Common myeloid progenitor, CD34-positive (primary cell): ENCODE data around the gene DNAJC13.
A peak's percentile ranks its signal among the peaks of the same experiment; 100 is the strongest.

Source experiments
- CTCF ChIA-PET: fragments of 350-600 bp; sonication (Branson Sonifier 250); formaldehyde crosslinking; loops from one replicate; lab custom pipeline; 2021; ENCODE audit warnings: antibody characterized with exemption; lab: Charles Lee
- POLR2A ChIA-PET: fragments of 350-600 bp; sonication (Branson Sonifier 250); formaldehyde crosslinking; loops from one replicate; lab custom pipeline; 2021; ENCODE audit warnings: antibody characterized with exemption; lab: Charles Lee
- DNase-seq, 3 donors: peaks; one replicate each; pipeline versions ENCODE4 v3.0.0 to v3.0.0-alpha.2; 2013
- H3K27ac ChIP-seq, 2 experiments: 1 replicate in 1 of 2; 2 replicates in 1 of 2; pipeline ENCODE4 v1.7.0; 2013; ENCODE audit warnings: inconsistent platforms in 2 of 2, low read length in 2 of 2, mild to moderate bottlenecking in 2 of 2, low read depth in 1 of 2, moderate library complexity in 1 of 2; ENCODE audit not compliant: severe bottlenecking in 2 of 2, insufficient read depth in 1 of 2, poor library complexity in 1 of 2
- H3K27me3 ChIP-seq, 5 experiments: replicated peaks in 2 of 5; 1 replicate in 3 of 5; 2 replicates in 2 of 5; pipeline versions ENCODE4 v1.6.1 to v1.7.0; 2013; ENCODE audit warnings: low read length in 4 of 5, mild to moderate bottlenecking in 2 of 5, moderate library complexity in 2 of 5, inconsistent platforms in 1 of 5; ENCODE audit not compliant: insufficient read depth in 5 of 5, control insufficient read depth in 4 of 5
- H3K36me3 ChIP-seq, 4 experiments: 1 replicate in 2 of 4; 2 replicates in 2 of 4; pipeline versions ENCODE4 v1.6.1 to v1.7.0; 2013; ENCODE audit warnings: low read length in 3 of 4, control low read depth in 1 of 4, mild to moderate bottlenecking in 1 of 4; ENCODE audit not compliant: control insufficient read depth in 4 of 4, insufficient read depth in 4 of 4
- H3K4me1 ChIP-seq, 4 experiments: 1 replicate in 3 of 4; 2 replicates in 1 of 4; pipeline versions ENCODE4 v1.6.1 to v1.7.1; 2013; ENCODE audit warnings: low read length in 3 of 4, mild to moderate bottlenecking in 3 of 4, control low read depth in 1 of 4, inconsistent platforms in 1 of 4, moderate library complexity in 1 of 4; ENCODE audit not compliant: control insufficient read depth in 4 of 4, insufficient read depth in 4 of 4; ENCODE audit errors: control extremely low read depth in 1 of 4
- H3K4me3 ChIP-seq, 7 experiments: 1 replicate in 4 of 7; 2 replicates in 3 of 7; pipeline versions ENCODE4 v1.5.1 to v1.7.0; 2013; ENCODE audit warnings: mild to moderate bottlenecking in 7 of 7, low read length in 6 of 7, moderate library complexity in 6 of 7, inconsistent platforms in 2 of 7, low read depth in 2 of 7, control low read depth in 1 of 7; ENCODE audit not compliant: insufficient read depth in 4 of 7, control insufficient read depth in 1 of 7; ENCODE audit errors: extremely low read depth in 1 of 7
- H3K9me3 ChIP-seq, 5 experiments: 1 replicate in 4 of 5; 2 replicates in 1 of 5; pipeline versions ENCODE4 v1.6.1 to v1.7.1; 2013; ENCODE audit warnings: low read length in 4 of 5, mild to moderate bottlenecking in 2 of 5, inconsistent platforms in 1 of 5, low read depth in 1 of 5, moderate library complexity in 1 of 5; ENCODE audit not compliant: control insufficient read depth in 4 of 5, insufficient read depth in 2 of 5; ENCODE audit errors: control extremely low read depth in 1 of 5
- WGBS: methylation state at CpG from one replicate; pipeline ENCODE4 v1.1.5; 2013; ENCODE audit not compliant: insufficient coverage; 5-methylcytosine and 5-hydroxymethylcytosine counted together

The DNAJC13 gene

GRCh38 chr3:132536442-132537153 is 119.3 kb downstream of the DNAJC13 start:
- DNase-seq, result no peak
- 93% methylated on average over 2 of the region's 3 CpGs for WGBS
- POLR2A ChIA-PET, result no interaction called here
- CTCF ChIA-PET, result interaction anchor here (0.6 to 10.2 kb wide), 19 partner anchors 9 to 1993 kb away, joined by 3 to 179 read pairs (median 4); no protein-coding TSS in a partner anchor
- Histone ChIP-seq H3K36me3 (peaks cover 16 to 50% (median 42%) of the 10 kb centered on the region in 4 experiments), H3K9me3 (no peaks in the 10 kb centered on the region), H3K27me3 (no peaks in the 10 kb centered on the region), H3K27ac (no peak overlapping the region), H3K4me1 (no peaks in the 10 kb centered on the region), H3K4me3 (no peak overlapping the region)

- Histone ChIP-seq H3K4me3 (no peak overlapping the region), H3K36me3 (peaks cover 16 to 49% (median 41%) of the 10 kb centered on the region in 4 experiments), H3K27me3 (no peaks in the 10 kb centered on the region), H3K4me1 (peaks cover 0 to 6% (median 1%) of the 10 kb centered on the region in 4 experiments), H3K9me3 (no peaks in the 10 kb centered on the region), H3K27ac (no peak overlapping the region)
- WGBS, result no CpG with 5 or more reads among the region's 1 CpG
- DNase-seq, result peak in 2 of 3 donors; percentile 5 to 8
- CTCF ChIA-PET, result interaction anchor here (0.6 to 10.2 kb wide), 11 partner anchors 12 to 1992 kb away, joined by 3 to 179 read pairs (median 4); no protein-coding TSS in a partner anchor
- POLR2A ChIA-PET, result no interaction called here
Measured at GRCh38 chr3:132537297-132537696, 120.0 kb downstream of the DNAJC13 start.

GRCh38 chr3:132538072-132538471 is 120.8 kb downstream of the DNAJC13 start:
- no peak for DNase-seq
- Histone ChIP-seq H3K4me1 (peaks cover 0 to 14% (median 5%) of the 10 kb centered on the region in 4 experiments), H3K27ac (no peak overlapping the region), H3K27me3 (no peaks in the 10 kb centered on the region), H3K9me3 (no peaks in the 10 kb centered on the region), H3K36me3 (peaks cover 16 to 49% (median 41%) of the 10 kb centered on the region in 4 experiments), H3K4me3 (no peak overlapping the region)
- no CpG with 5 or more reads among the region's 5 CpGs for WGBS
- ChIA-PET CTCF (interaction anchor here (0.7 to 10.2 kb wide), 7 partner anchors 11 to 147 kb away, joined by 3 to 179 read pairs (median 3); no protein-coding TSS in a partner anchor), POLR2A (no interaction called here)

- ChIA-PET CTCF (interaction anchor here (10.2 kb wide), 1 partner anchor 101 kb away, joined by 179 read pairs; no protein-coding TSS in a partner anchor), POLR2A (interaction anchor here (0.6 to 1.2 kb wide), 2 partner anchors 102 to 103 kb away, joined by 3 to 4 read pairs; no protein-coding TSS in a partner anchor)
- Histone ChIP-seq H3K9me3 (no peaks in the 10 kb centered on the region), H3K27ac (no peak overlapping the region), H3K36me3 (peaks cover 14 to 39% (median 31%) of the 10 kb centered on the region in 4 experiments), H3K4me3 (no peak overlapping the region), H3K27me3 (no peaks in the 10 kb centered on the region), H3K4me1 (peaks cover 0 to 18% (median 7%) of the 10 kb centered on the region in 4 experiments)
- DNase-seq, result no peak
- WGBS, result no CpG with 5 or more reads among the region's 3 CpGs
Measured at GRCh38 chr3:132539681-132540080, 122.4 kb downstream of the DNAJC13 start.

DNA sequence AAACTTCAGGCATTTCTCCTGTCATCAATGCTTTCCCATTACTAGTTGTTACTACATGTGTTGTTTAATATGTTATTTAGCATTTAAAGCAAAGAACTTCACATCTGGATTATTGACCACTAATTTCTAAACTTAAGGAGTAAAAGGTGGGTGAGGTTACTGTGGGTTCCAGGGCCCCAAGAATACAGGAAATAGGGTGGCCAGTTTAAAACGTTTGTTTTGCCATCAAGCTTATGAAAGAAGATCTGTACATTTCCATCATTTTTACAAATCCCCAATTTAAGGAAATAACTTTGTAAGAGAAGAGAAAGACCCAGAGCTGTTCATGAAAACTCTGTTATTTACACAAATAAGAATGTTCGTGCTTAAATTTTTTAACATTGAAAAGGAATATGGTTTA is 125.3 kb downstream of the DNAJC13 start:
- DNase-seq, result peak in 1 of 3 donors; percentile 10
- POLR2A ChIA-PET, result interaction anchor here (1.1 kb wide), 1 partner anchor 94 kb away, joined by 3 read pairs; no protein-coding TSS in a partner anchor
- H3K9me3 ChIP-seq, result no peaks in the 10 kb centered on the region
- WGBS, result no CpG with 5 or more reads among the region's 2 CpGs
- H3K4me1 ChIP-seq, result peaks cover 0 to 25% (median 7%) of the 10 kb centered on the region in 4 experiments
- no peaks in the 10 kb centered on the region for H3K27me3 ChIP-seq
- H3K4me3 ChIP-seq, result no peak overlapping the region
- peaks cover 10 to 31% (median 20%) of the 10 kb centered on the region in 4 experiments for H3K36me3 ChIP-seq
- H3K27ac ChIP-seq, result no peak overlapping the region
- CTCF ChIA-PET, result interaction anchor here (1.1 to 1.4 kb wide), 4 partner anchors 9 to 113 kb away, joined by 3 to 4 read pairs (median 4); no protein-coding TSS in a partner anchor

DNA sequence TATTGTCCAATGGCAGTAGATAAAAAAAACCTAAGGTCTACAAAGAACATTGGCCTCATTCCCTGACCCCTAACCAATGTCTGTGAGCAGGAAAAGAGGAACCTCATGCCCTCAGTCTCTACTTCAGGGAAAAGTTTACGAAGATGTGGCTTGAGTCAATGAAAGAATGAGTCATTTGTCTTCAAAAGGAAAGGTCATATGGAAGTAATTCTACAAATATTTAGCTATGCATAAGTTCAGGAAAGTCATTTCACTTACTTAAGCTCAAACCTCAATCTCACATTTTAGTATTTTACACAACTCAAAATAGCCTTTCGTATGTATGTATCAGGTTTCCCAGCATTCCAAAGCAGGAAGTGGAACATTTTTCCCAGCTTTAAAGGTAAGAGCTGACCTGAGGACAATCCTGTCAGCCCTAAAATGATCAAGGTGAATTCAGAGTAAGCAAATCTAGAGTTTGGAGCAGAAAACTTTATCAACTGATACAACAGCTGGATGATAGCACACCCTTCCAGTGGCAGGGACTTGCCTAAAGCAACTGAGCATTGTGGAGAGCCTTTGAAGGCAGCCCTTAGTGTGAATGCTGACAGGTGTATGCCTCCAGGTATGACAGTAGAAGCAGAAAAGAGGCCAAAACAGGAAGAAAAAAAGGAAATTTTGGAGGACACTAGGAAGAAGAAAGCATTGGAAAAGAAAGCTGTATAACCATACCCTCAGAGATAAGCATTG is 125.9 kb downstream of the DNAJC13 start:
- no peaks in the 10 kb centered on the region for H3K27me3 ChIP-seq
- WGBS, result 83% methylated on average over 1 of the region's 2 CpGs
- peaks cover 0 to 25% (median 7%) of the 10 kb centered on the region in 4 experiments for H3K4me1 ChIP-seq
- H3K9me3 ChIP-seq, result peaks cover 0 to 4% (median 0%) of the 10 kb centered on the region in 5 experiments
- CTCF ChIA-PET, result interaction anchor here (1.1 to 1.4 kb wide), 4 partner anchors 9 to 113 kb away, joined by 3 to 4 read pairs (median 4); no protein-coding TSS in a partner anchor
- no peak overlapping the region for H3K27ac ChIP-seq
- peaks cover 6 to 27% (median 19%) of the 10 kb centered on the region in 4 experiments for H3K36me3 ChIP-seq
- no peak overlapping the region for H3K4me3 ChIP-seq
- POLR2A ChIA-PET, result interaction anchor here (1.1 kb wide), 1 partner anchor 93 kb away, joined by 3 read pairs; no protein-coding TSS in a partner anchor
- DNase-seq, result peak in 2 of 3 donors; percentile 33 to 46
